ENCODE data around the gene PCDHB15. TPM values are rescaled to one million over a fixed set of nuclear protein-coding genes. Genes with fewer than 3 reads are reported as not detected.
"Not testable (repeated sequence)": the region's sequence is repeated elsewhere in the genome, so short reads cannot be mapped to it uniquely, and the experiment has no call there.

PCDHB15 gene
- polyA plus RNA-seq, 2 of the 4 experiments (the other 2 are of a cell fraction), result 0.04 to 0.09 TPM

DNA sequence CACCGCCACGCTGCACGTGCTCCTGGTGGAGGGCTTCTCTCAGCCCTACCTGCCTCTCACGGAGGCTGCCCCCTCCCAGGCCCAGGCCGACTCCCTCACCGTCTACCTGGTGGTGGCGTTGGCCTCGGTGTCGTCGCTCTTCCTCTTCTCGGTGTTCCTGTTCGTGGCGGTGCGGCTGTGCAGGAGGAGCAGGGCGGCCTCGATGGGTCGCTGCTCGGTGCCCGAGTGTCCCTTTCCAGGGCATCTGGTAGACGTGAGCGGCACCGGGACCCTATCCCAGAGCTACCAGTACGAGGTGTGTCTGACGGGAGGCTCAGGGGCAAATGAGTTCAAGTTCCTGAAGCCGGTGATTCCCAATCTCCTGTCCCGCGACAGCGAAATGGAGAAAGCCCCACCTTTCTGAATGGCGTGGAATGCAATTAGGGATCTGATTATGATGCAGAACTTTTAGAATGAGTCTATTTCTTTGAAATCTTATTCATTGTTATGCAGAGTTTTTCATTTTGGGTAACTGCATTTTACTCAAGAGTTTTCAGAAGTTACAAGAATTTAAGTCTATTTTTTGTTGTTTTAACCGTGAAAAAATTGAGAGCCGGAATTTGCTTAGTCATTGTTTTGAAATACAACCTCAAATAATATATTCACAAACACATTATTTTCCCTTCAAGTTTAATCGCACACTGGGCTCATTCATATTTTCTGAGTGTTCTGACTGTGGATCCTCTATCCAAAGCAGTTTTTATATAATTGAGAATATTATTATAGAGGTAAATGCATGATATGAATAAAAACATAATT is 8.5 kb upstream of the PCDHB15 start:
- ATAC-seq, result no peak
- no peak overlapping the region for H3K4me2 ChIP-seq
- CTCF ChIA-PET, result interaction anchor here (0.6 kb wide), 1 partner anchor 23 kb away, joined by 3 read pairs; the partner anchor contains the start of gene PCDHB13

DNA sequence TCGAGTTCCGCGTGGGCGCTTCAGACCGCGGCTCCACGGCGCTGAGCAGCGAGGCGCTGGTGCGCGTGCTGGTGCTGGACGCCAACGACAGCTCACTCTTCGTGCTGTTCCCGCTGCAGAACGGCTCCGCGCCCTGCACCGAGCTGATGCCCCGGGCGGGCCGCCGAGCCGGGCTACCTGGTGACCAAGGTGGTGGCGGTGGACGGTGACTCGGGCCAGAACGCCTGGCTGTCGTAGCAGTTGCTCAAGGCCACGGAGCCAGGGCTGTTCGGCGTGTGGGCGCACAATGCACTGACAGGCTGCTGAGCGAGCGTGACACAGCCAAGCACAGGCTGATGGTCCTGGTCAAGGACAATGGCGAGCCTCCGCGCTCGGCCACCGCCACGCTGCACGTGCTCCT is 3.7 kb upstream of the PCDHB15 start:
- FAIRE-seq, result no peak
- no peak for DNase-seq (ENCODE audit: low read depth in 1 of 2, low spot score in 1 of 2)
- WGBS (ENCODE audit: missing lambda C conversion rate), result 56% methylated on average over 25 of the region's 43 CpGs

More for the DNA sequence above, 8.5 kb upstream of the PCDHB15 start:
- no peak for DNase-seq (ENCODE audit: low read depth in 1 of 2, low spot score in 1 of 2)
- Histone ChIP-seq H3K4me3 (no peak overlapping the region), H3K9me3 (peaks cover 35% of the 10 kb centered on the region; the same call in 2 of the 3 replicates), H3K4me1 (no peaks in the 10 kb centered on the region), H3K27ac (no peak overlapping the region)
- WGBS (ENCODE audit: missing lambda C conversion rate), result 68% methylated on average over 25 of the region's 32 CpGs
- POLR2A ChIA-PET, result no interaction called here
- FAIRE-seq, result no peak
- TF ChIP-seq MAFK (IDR thresholded peaks at IDR 0.05; ENCODE audit: partially characterized antibody) (peak; percentile 68), NFE2L2 (conservative IDR thresholded peaks at IDR 0.05; ENCODE audit: low read length) (peak; percentile 58; the same call in 1 of the 2 replicates), HOXB13 (CRISPR knock-in tag; IDR thresholded peaks at IDR 0.05; ENCODE audit: low read depth) (no peak), FOXS1 (CRISPR knock-in tag; IDR thresholded peaks at IDR 0.05) (no peak), RAD21 (conservative IDR thresholded peaks at IDR 0.05 in 1 of 2, IDR thresholded peaks at IDR 0.05 in 1 of 2) (no peak), NPAS2 (CRISPR knock-in tag; IDR thresholded peaks at IDR 0.05; ENCODE audit: borderline replicate concordance) (no peak), TFCP2L1 (CRISPR knock-in tag; IDR thresholded peaks at IDR 0.05) (no peak), HOXA7 (CRISPR knock-in tag; IDR thresholded peaks at IDR 0.05) (no peak)

DNA sequence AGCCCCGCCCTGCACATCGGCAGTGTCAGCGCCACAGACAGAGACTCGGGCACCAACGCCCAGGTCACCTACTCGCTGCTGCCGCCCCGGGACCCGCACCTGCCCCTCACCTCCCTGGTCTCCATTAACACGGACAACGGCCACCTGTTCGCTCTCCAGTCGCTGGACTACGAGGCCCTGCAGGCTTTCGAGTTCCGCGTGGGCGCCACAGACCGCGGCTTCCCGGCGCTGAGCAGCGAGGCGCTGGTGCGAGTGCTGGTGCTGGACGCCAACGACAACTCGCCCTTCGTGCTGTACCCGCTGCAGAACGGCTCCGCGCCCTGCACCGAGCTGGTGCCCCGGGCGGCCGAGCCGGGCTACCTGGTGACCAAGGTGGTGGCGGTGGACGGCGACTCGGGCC is 1.8 kb downstream of the PCDHB15 start:
- 63% methylated on average over 13 of the region's 42 CpGs for WGBS (ENCODE audit: missing lambda C conversion rate)
- ATAC-seq; H3K27ac ChIP-seq; H3K4me2 ChIP-seq; DNase-seq (ENCODE audit: low read depth in 1 of 2, low spot score in 1 of 2); H3K4me1 ChIP-seq; FAIRE-seq; H3K4me3 ChIP-seq; CTCF ChIA-PET: not testable (repeated sequence)
- POLR2A ChIA-PET, result interaction anchor here (0.7 kb wide), 1 partner anchor 16 kb away, joined by 6 read pairs; no protein-coding TSS in a partner anchor
- H3K9me3 ChIP-seq, result peaks cover 48% of the 10 kb centered on the region; the same call in 2 of the 3 replicates

More for the DNA sequence above, 3.7 kb upstream of the PCDHB15 start:
- H3K4me3 ChIP-seq, result no peak overlapping the region
- ChIA-PET POLR2A (no interaction called here), CTCF (interaction anchor here (0.6 kb wide), 1 partner anchor 82 kb away, joined by 3 read pairs; no protein-coding TSS in a partner anchor)
- TF ChIP-seq RARB (CRISPR knock-in tag; IDR thresholded peaks at IDR 0.05) (no peak), SREBF2 (IDR thresholded peaks at IDR 0.05) (no peak), MYC (IDR thresholded peaks at IDR 0.05; ENCODE audit: borderline replicate concordance, low read length) (no peak), SMC3 (IDR thresholded peaks at IDR 0.05) (no peak), BHLHE40 (IDR thresholded peaks at IDR 0.05; ENCODE audit: low read depth, low read length) (no peak), JUN (IDR thresholded peaks at IDR 0.05) (no peak)
- TF ChIP-seq, protein P1, sequence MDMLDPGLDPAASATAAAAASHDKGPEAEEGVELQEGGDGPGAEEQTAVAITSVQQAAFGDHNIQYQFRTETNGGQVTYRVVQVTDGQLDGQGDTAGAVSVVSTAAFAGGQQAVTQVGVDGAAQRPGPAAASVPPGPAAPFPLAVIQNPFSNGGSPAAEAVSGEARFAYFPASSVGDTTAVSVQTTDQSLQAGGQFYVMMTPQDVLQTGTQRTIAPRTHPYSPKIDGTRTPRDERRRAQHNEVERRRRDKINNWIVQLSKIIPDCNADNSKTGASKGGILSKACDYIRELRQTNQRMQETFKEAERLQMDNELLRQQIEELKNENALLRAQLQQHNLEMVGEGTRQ (IDR thresholded peaks at IDR 0.05), result no peak
- TF ChIP-seq, protein P2, sequence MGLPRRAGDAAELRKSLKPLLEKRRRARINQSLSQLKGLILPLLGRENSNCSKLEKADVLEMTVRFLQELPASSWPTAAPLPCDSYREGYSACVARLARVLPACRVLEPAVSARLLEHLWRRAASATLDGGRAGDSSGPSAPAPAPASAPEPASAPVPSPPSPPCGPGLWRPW (IDR thresholded peaks at IDR 0.05), result no peak
- no peaks in the 10 kb centered on the region for H3K4me1 ChIP-seq
- H3K27ac ChIP-seq, result no peak overlapping the region
- no peak overlapping the region for H3K4me2 ChIP-seq
- peaks cover 44% of the 10 kb centered on the region; the same call in 2 of the 3 replicates for H3K9me3 ChIP-seq
- ATAC-seq, result no peak

DNA sequence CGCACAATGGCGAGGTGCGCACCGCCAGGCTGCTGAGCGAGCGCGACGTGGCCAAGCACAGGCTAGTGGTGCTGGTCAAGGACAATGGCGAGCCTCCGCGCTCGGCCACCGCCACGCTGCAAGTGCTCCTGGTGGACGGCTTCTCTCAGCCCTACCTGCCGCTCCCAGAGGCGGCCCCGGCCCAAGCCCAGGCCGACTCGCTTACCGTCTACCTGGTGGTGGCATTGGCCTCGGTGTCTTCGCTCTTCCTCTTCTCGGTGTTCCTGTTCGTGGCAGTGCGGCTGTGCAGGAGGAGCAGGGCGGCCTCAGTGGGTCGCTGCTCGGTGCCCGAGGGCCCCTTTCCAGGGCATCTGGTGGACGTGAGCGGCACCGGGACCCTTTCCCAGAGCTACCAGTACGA is 2.2 kb downstream of the PCDHB15 start:
- FAIRE-seq; H3K4me1 ChIP-seq; ATAC-seq; H3K4me3 ChIP-seq; H3K27ac ChIP-seq; H3K4me2 ChIP-seq; DNase-seq (ENCODE audit: low read depth in 1 of 2, low spot score in 1 of 2): not testable (repeated sequence)
- H3K9me3 ChIP-seq, result peaks cover 50% of the 10 kb centered on the region; the same call in 2 of the 3 replicates
- POLR2A ChIA-PET, result interaction anchor here (0.7 kb wide), 1 partner anchor 15 kb away, joined by 6 read pairs; no protein-coding TSS in a partner anchor
- CTCF ChIA-PET, result interaction anchor here (0.6 kb wide), 1 partner anchor 255 kb away, joined by 3 read pairs; no protein-coding TSS in a partner anchor
- WGBS (ENCODE audit: missing lambda C conversion rate), result 70% methylated on average over 23 of the region's 34 CpGs

All from A549 (cell line).